HG03039 (cell line): ENCODE results near the gene DSCAML1.

Experiments
- ATAC-seq: cut with Tn5 transposase; IDR thresholded peaks from one replicate; pipeline ENCODE4 v1.9.1; 2021; ENCODE audit warnings: mild to moderate bottlenecking, moderate library complexity; ENCODE audit not compliant: unreplicated experiment

Gene DSCAML1

GRCh38 chr11:117731722-117732290 is 65.2 kb downstream of the DSCAML1 start:
- ATAC-seq: no peak

GRCh38 chr11:117730208-117730800 is 66.7 kb downstream of the DSCAML1 start:
- ATAC-seq: no peak

GRCh38 chr11:117725048-117725734 is 71.8 kb downstream of the DSCAML1 start:
- ATAC-seq: no peak

- ATAC-seq: no peak
Observed at GRCh38 chr11:117724621-117725020, 72.4 kb downstream of the DSCAML1 start.

- ATAC-seq: no peak
Observed at GRCh38 chr11:117724104-117724503, 72.9 kb downstream of the DSCAML1 start.

GRCh38 chr11:117723277-117724024 is 73.6 kb downstream of the DSCAML1 start:
- ATAC-seq: no peak

GRCh38 chr11:117722082-117722481 is 74.9 kb downstream of the DSCAML1 start:
- ATAC-seq: no peak

- no peak for ATAC-seq
Observed at GRCh38 chr11:117720061-117720511, 76.9 kb downstream of the DSCAML1 start.

GRCh38 chr11:117719480-117719879 is 77.5 kb downstream of the DSCAML1 start:
- no peak for ATAC-seq

GRCh38 chr11:117717485-117718314 is 79.3 kb downstream of the DSCAML1 start:
- ATAC-seq: no peak

GRCh38 chr11:117716521-117717440 is 80.2 kb downstream of the DSCAML1 start:
- ATAC-seq: no peak

- ATAC-seq: no peak
Observed at GRCh38 chr11:117715801-117716200, 81.2 kb downstream of the DSCAML1 start.

GRCh38 chr11:117713538-117713991 is 83.5 kb downstream of the DSCAML1 start:
- ATAC-seq: no peak

- ATAC-seq: no peak
Observed at GRCh38 chr11:117712530-117712929, 84.5 kb downstream of the DSCAML1 start.

GRCh38 chr11:117711331-117711730 is 85.7 kb downstream of the DSCAML1 start:
- ATAC-seq: no peak

GRCh38 chr11:117710211-117710610 is 86.8 kb downstream of the DSCAML1 start:
- no peak for ATAC-seq

GRCh38 chr11:117706322-117706814 is 90.6 kb downstream of the DSCAML1 start:
- ATAC-seq: no peak

GRCh38 chr11:117705866-117706265 is 91.2 kb downstream of the DSCAML1 start:
- no peak for ATAC-seq

- no peak for ATAC-seq
Observed at GRCh38 chr11:117704395-117705100, 92.5 kb downstream of the DSCAML1 start.
